Posterior cingulate gyrus (tissue), 11 donors: Measurements from ENCODE around the gene C10orf143.
"Not testable (repeated sequence)": the region's sequence is repeated elsewhere in the genome, so short reads cannot be mapped to it uniquely, and the experiment has no call there.

Source experiments
- DNase-seq, 10 donors: peaks; one replicate each; pipeline versions ENCODE4 v3.0.0 to v3.0.0-alpha.2; 2020 to 2021; ENCODE audit warnings: mixed read lengths in 3 of 10
- intact Hi-C: fragments of 100-400 bp; cut with DNase I; formaldehyde crosslinking; loops from one replicate; pipeline ENCODE4 v1.15.1; 2023

The C10orf143 gene

DNA sequence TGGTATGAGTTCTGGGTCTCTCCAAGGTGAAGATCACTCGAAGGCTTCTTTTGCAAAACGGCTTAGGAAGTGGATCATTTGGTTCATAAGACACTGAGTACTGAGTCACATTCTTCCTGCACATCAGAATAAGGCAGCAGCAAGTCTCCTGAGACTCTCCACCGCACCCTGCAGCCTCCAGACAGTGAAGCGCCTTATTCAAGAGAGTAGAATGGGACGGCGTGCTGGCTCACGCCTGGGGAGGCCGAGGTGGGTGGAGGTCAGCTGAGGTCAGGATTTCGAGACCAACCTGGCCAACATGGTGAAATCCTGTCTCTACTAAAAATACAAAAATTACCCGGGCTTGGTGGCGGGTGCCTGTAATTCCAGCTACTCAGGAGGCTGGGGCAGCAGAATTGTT, 70.3 kb downstream of the C10orf143 start:
- intact Hi-C loops = no loop called here
- DNase-seq = no peak

DNA sequence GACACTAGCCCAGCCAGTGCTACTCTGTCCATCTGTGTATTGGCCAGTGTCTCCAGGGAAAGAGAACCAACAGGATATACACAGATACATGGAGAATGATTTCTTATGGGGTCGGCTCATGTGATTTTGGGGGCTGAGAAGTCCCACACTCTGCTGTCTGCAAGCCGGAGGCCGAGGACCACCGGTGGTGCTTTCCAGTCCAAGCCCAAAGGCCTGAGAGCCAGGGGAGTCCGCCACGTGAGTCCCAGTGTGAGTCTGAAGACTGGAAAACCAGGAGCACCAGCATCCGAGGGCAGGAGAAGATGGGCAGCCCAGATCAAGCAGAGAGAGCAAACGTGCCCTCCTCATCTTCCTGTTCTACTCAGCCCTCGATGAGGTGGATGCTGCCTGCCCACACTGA, 71.5 kb downstream of the C10orf143 start:
- no peak for DNase-seq
- intact Hi-C loops = no loop called here

GRCh38 chr10:130038611-130039109, 72.0 kb downstream of the C10orf143 start:
- DNase-seq = no peak
- intact Hi-C loops = no loop called here

DNA sequence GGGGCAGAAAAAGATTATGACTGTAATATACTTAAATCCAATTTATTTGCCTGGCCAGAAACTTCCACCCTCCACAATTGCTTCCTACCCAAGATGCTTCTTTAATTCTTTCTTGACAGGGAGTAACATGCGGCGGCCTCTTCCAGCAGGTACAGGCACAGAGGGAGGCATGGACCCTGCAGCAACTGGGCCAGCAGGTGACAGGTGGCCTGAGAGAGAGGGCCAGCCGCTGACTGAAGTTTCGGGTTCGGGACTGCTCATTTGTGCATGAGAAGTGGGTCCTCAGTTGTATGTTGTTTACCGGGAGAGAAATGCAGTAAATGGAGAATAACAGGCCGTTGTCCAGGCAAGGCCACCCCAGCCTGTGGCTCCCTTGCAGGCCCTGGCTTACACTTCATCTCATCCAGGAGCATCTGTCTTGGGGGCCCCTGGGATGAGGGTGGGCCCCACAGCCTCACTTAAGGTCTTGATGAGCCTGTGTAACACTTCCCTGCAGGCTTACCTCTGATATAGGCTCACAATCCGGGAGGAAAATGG, 72.5 kb downstream of the C10orf143 start:
- DNase-seq = no peak
- intact Hi-C loops = no loop called here

DNA sequence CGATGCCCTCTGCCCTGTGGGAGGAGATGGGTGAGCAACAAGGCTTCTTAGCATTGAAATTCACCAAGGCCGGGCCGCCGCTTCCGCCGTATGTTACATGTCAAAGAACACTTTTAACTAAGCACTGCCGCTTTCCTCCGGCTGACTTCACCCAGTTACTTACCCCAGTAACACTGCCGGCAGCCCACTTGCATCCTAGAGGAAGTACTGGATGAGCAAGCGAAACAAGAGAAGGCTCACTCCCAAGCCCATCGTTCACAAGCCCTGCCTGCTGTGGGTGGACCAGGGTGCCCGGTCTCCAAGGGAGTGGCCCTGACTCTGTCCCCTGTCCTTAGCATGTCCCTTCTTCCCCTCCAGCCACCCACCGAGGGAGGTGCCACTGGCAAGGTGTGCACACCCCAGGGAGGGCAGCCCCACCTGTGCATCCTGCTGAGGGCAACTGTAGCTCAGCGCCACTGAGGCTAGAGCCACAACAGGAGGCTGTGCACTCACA, 73.4 kb downstream of the C10orf143 start:
- peak in 1 of 10 donors; percentile 78 for DNase-seq
- intact Hi-C loops = no loop called here

GRCh38 chr10:130036296-130037065, 74.1 kb downstream of the C10orf143 start:
- intact Hi-C loops = no loop called here
- DNase-seq = peak in 1 of 10 donors; percentile 70

- DNase-seq = no peak
- intact Hi-C loops = no loop called here
Measured at GRCh38 chr10:130029209-130029608, 81.4 kb downstream of the C10orf143 start.

DNA sequence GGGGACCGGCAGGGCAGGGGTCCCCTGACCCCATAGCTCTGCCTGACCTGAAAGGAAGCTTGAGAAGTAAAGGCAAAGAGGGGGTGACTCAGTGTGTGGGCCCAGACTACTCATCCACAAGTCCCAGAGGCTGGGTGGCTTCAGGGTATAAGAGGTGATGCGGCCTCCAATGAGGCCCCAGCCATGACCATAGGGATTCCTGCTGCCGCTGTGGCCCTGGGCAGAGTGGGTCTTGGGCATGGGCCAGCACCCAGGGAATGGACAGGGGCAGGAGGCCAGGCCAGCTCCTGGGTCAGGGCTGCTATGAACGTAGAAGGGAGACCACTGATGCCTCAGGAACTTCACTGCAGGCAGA, 82.2 kb downstream of the C10orf143 start:
- peak in 3 of 10 donors; percentile 52 to 82 (median 56) for DNase-seq
- intact Hi-C loops = no loop called here

- intact Hi-C loops = no loop called here
- DNase-seq = peak in 3 of 10 donors; percentile 68 to 81 (median 75)
Measured at GRCh38 chr10:130027716-130028464, 82.7 kb downstream of the C10orf143 start.

- peak in 2 of 10 donors; percentile 64 to 73 for DNase-seq
Measured at GRCh38 chr10:130026670-130027456, 83.8 kb downstream of the C10orf143 start.

DNA sequence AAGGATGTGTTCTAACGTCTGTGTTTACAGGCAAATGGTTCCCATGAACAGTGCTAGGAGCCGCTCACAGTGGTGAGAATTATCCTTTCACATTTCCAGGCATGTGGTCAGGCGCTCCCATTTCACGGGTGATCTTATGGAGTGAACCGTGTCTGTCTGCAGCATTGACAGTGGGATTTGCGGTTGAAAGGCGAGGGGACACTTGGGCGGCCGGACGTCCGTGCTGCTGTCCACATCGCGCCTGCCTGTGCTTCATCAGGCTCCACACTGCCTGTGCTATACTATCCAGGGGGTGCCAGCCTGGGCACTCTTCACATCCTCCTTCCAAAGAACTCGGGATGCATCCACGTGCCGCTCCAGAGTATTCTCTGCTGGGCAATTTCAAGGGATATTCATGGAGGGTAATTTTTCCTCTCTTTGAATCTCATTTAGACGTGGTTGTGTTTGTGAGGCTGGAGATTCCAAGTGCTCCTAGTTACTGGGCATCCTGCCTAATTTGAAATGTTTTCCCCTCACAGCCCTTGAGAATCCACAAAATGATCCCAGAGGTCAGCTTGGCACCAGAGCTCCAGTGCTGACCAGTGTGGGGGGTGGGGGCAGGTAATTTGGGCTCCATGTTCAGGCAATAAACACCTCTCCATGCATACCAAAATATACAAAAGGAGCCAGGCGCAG, 84.7 kb downstream of the C10orf143 start:
- intact Hi-C loops = no loop called here

More at GRCh38 chr10:130026670-130027456, 83.8 kb downstream of the C10orf143 start:
- intact Hi-C loops = no loop called here

DNA sequence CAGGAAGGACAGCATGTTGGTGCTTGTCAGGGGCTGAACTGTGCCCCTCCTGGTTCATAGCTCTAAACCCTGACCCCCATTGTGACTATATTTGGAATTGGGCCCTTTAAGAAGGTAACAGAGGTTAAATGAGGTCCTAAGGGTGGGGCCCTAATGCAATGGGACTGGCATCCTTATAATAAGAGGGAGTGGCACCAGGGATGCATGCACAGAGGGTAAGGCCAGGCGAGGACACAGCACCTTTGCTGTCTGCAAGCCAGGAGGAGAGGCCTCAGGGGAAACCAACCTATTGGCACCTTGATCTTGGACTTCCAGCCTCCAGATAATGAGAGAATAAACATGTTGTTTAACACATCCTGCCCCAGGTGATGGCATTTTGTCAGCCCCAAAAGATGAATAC, 85.3 kb downstream of the C10orf143 start:
- peak in 2 of 10 donors; percentile 20 to 59 for DNase-seq
- intact Hi-C loops = no loop called here

More for the DNA sequence above, 84.7 kb downstream of the C10orf143 start:
- peak in 2 of 10 donors; percentile 46 to 51 for DNase-seq

- DNase-seq = peak in 3 of 10 donors; percentile 42 to 64 (median 54)
Measured at GRCh38 chr10:130024779-130025325, 85.8 kb downstream of the C10orf143 start.

DNA sequence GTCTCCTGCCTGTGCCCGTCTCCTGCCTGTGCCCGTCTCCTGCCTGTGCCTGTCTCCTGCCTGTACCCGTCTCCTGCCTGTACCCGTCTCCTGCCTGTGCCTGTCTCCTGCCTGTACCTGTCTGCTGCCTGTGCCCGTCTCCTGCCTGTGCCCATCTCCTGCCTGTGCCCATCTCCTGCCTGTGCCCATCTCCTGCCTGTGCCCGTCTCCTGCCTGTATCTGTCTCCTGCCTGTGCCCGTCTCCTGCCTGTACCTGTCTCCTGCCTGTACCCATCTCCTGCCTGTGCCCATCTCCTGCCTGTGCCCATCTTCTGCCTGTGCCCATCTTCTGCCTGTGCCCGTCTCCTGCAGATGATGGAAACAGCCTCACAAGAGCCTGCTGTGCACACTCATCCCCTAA, 86.3 kb downstream of the C10orf143 start:
- intact Hi-C loops = not testable (repeated sequence)
- DNase-seq = peak in 3 of 10 donors; percentile 39 to 76 (median 55)

More at GRCh38 chr10:130024779-130025325, 85.8 kb downstream of the C10orf143 start:
- intact Hi-C loops = no loop called here

GRCh38 chr10:130023454-130024230, 87.0 kb downstream of the C10orf143 start:
- intact Hi-C loops = no loop called here
- peak in 2 of 10 donors; percentile 40 to 64 for DNase-seq

GRCh38 chr10:130022511-130023299, 87.9 kb downstream of the C10orf143 start:
- peak in 1 of 10 donors; percentile 37 for DNase-seq
- intact Hi-C loops = no loop called here

- intact Hi-C loops = no loop called here
- no peak for DNase-seq
Measured at GRCh38 chr10:130022086-130022485, 88.5 kb downstream of the C10orf143 start.
